Type B pancreatic cell (in vitro differentiated cells): Measurements from ENCODE around the gene RASA4B. TPM values are rescaled to one million over a fixed set of nuclear protein-coding genes. Genes with fewer than 3 reads are reported as not detected.
"Not testable (repeated sequence)": the region's sequence is repeated elsewhere in the genome, so short reads cannot be mapped to it uniquely, and the experiment has no call there.

Experiments used
- DNase-seq: peaks from one replicate; pipeline ENCODE4 v3.0.0; 2021; ENCODE audit warnings: mixed read lengths; ENCODE audit not compliant: unreplicated experiment; ENCODE audit errors: extremely low spot score
- H3K27ac Mint-ChIP-seq: 2 replicates; pipeline ENCODE4 v1.8.0; 2021; ENCODE audit warnings: mild to moderate bottlenecking, mixed read lengths
- H3K27me3 Mint-ChIP-seq: 2 replicates; pipeline ENCODE4 v1.8.0; 2021; ENCODE audit warnings: mixed read lengths
- H3K36me3 Mint-ChIP-seq: 2 replicates; pipeline ENCODE4 v1.8.0; 2021; ENCODE audit warnings: mixed read lengths
- H3K4me1 Mint-ChIP-seq: one replicate; pipeline ENCODE4 v1.8.0; 2021; ENCODE audit warnings: mixed read lengths; ENCODE audit not compliant: unreplicated experiment
- H3K4me3 Mint-ChIP-seq: 2 replicates; pipeline ENCODE4 v1.8.0; 2021; ENCODE audit warnings: mild to moderate bottlenecking, mixed read lengths
- H3K9me3 Mint-ChIP-seq: 2 replicates; pipeline ENCODE4 v1.8.0; 2021; ENCODE audit warnings: mixed read lengths
- total RNA-seq: library from RNA; stranded (reverse); gene quantifications from 2 replicates; pipeline ENCODE4 v1.2.1, GENCODE V29; 2021; ENCODE audit warnings: low replicate concordance
- TF ChIP-seq, protein P1 (sequence below): fragments of 200-600 bp; sonication (generic); conservative IDR thresholded peaks from 2 replicates; pipeline ENCODE4 v1.5.0; 2021; ENCODE audit warnings: antibody characterized with exemption, mild to moderate bottlenecking

RASA4B gene
- total RNA-seq, 1 donor from 2014 or later: 7.1 TPM

DNA sequence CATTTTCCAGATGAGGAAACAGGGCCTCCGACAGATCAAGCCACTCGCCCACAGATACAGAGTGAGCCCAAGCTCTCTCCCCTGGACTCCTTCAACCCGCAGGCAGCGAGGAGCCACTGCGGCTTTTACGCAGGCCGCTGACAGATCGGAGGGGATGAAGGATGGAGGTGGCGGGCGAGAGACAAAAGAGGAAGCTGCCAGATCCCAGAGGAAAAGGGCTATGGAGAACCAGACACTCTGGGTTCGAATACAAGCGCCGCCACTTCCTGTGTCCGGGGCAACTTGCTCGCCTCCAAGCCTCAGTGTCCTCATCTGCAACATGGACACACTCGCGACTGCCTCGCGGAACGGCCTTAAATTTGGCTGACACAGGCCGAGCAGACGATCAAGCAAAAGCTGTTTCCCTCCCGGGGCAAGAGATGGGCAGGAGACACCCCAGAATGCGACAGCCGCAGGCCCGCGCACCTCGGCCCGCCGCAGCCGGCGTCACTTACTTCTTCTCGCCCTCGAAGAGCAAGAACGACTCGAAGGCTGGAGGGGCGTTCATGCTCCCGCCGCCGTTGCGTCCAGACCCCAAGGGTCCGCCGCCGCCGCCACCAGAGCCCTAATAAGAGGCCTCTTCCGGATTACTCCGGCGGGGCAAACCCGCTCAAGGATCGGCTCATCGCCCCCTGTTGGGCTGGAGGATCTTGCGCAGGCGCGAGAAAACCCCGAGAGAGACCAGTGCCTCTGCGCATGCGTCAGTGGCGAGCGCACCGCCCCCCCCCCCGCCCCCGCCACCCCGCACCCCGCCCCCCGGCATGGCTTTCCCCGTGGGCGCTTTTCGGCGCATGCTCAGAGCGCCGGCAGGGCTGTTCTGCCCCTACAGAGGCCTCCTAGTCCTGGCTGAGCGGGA lies 39.0 kb downstream of the RASA4B start, which contains the start of gene POLR2J:
Gene POLR2J (minus strand): TSS at position 609 of the 895 bp plus-strand sequence. CDS start 62 bp downstream, at position 547.
- peak; percentile 83 for DNase-seq
- H3K4me3 Mint-ChIP-seq: peak within 1 kb of the TSS; percentile 88
- H3K27ac Mint-ChIP-seq: not testable (repeated sequence)

DNA sequence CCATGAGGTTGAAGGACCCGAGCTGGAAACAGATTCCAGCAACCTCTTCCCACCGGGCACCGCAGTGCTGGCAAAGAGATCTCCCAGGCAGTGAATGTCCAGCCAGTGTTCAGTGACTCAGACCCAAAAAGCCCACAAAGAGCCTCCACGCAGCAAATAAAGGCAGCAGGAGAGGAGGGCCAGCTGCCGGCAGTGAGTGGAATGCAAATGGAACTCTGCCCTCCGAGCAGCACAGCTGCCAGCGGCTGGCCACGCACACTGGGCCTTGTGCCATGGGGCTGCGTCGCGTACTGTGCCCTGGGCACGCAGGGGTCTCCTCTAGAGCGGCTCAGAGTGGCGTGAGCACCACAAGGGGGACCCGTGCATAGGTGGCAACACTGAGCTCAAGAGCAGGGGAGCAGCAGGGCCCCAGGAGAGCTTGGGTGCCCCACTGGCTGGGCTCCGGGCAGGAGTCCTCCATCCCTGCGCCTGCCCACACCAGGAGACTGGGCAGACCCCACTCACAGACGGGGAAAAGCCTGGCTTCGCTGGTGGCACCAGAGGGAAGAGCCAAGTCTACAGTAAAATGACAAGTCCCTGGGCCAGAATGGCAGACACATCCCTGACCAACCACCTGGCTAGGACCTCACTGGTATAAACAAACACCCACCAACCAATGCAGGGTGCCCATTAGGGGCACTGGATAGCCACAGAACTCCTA lies 42.7 kb downstream of the RASA4B start:
- not testable (repeated sequence) for H3K9me3 Mint-ChIP-seq, H3K4me1 Mint-ChIP-seq, H3K27me3 Mint-ChIP-seq, H3K27ac Mint-ChIP-seq, H3K36me3 Mint-ChIP-seq, H3K4me3 Mint-ChIP-seq
- peak; percentile 27 for DNase-seq

More for the DNA sequence above, 39.0 kb downstream of the RASA4B start, which contains the start of gene POLR2J:
- TF ChIP-seq, protein P1, sequence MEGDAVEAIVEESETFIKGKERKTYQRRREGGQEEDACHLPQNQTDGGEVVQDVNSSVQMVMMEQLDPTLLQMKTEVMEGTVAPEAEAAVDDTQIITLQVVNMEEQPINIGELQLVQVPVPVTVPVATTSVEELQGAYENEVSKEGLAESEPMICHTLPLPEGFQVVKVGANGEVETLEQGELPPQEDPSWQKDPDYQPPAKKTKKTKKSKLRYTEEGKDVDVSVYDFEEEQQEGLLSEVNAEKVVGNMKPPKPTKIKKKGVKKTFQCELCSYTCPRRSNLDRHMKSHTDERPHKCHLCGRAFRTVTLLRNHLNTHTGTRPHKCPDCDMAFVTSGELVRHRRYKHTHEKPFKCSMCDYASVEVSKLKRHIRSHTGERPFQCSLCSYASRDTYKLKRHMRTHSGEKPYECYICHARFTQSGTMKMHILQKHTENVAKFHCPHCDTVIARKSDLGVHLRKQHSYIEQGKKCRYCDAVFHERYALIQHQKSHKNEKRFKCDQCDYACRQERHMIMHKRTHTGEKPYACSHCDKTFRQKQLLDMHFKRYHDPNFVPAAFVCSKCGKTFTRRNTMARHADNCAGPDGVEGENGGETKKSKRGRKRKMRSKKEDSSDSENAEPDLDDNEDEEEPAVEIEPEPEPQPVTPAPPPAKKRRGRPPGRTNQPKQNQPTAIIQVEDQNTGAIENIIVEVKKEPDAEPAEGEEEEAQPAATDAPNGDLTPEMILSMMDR: peak; percentile 48
- H3K4me1 Mint-ChIP-seq, H3K36me3 Mint-ChIP-seq, H3K27me3 Mint-ChIP-seq, H3K9me3 Mint-ChIP-seq: not testable (repeated sequence)

DNA sequence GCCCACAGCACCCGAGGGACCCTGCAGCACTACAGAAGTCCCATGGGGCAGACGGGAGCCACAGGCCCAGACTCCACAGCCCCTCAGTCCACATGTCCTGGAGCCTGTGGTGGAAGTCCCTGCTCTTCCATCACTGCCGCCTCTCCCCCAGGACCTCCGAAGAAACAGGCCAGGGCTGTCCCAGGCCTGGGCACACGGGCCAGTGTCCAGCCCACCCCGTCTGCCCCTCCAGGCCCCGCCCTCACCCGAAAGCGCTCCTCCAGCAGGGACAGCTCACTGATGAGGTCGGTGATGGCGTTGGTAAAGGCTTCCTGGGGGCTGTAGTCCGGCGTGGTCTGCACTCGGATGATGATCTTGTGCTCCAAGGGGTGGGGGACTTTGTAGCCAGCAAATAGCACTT lies 43.5 kb downstream of the RASA4B start:
- H3K36me3 Mint-ChIP-seq, H3K27ac Mint-ChIP-seq, H3K27me3 Mint-ChIP-seq, H3K9me3 Mint-ChIP-seq, H3K4me3 Mint-ChIP-seq, H3K4me1 Mint-ChIP-seq: not testable (repeated sequence)
- DNase-seq: peak; percentile 49

DNA sequence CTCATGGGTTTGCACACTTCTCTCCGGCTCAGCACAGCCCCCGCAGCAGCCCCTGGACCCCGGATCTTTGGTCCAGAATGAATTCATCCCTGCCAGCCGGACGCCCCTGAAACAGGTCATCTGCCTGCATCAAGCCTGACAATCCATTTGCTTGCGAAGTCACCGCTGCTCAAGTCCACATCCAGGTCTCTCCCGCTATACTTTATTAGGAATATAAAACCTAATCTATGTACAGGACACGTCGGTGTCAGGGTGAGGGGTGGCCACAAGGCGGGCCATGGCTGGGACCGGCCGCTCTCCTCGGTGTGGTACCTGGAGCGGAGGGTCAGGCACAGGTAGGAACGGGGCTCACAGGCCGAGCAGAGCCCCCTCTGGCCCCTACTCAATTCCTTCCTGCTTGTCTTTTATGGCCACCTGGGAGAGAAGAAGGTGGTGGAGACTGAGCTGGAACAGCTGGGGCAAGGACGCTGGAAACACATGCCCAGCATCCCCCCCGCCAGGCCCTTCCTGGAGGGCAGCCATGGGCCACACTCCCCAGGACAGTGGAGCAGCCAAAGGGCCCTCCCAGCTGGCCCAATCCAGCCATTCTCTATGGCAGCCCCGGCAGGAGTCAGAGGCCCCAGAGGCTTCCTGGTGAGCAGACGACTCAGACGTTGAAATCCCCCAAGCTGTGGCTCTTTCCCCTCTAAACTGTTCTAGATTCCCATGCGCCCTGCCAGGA lies 44.1 kb downstream of the RASA4B start:
- no peak overlapping the region for H3K27ac Mint-ChIP-seq
- H3K4me3 Mint-ChIP-seq: no peak overlapping the region
- H3K27me3 Mint-ChIP-seq: no peaks in the 10 kb centered on the region
- H3K36me3 Mint-ChIP-seq: no peaks in the 10 kb centered on the region
- DNase-seq: peak; percentile 56
- H3K4me1 Mint-ChIP-seq: no peaks in the 10 kb centered on the region
- TF ChIP-seq, protein P1: no peak
- no peaks in the 10 kb centered on the region for H3K9me3 Mint-ChIP-seq

DNA sequence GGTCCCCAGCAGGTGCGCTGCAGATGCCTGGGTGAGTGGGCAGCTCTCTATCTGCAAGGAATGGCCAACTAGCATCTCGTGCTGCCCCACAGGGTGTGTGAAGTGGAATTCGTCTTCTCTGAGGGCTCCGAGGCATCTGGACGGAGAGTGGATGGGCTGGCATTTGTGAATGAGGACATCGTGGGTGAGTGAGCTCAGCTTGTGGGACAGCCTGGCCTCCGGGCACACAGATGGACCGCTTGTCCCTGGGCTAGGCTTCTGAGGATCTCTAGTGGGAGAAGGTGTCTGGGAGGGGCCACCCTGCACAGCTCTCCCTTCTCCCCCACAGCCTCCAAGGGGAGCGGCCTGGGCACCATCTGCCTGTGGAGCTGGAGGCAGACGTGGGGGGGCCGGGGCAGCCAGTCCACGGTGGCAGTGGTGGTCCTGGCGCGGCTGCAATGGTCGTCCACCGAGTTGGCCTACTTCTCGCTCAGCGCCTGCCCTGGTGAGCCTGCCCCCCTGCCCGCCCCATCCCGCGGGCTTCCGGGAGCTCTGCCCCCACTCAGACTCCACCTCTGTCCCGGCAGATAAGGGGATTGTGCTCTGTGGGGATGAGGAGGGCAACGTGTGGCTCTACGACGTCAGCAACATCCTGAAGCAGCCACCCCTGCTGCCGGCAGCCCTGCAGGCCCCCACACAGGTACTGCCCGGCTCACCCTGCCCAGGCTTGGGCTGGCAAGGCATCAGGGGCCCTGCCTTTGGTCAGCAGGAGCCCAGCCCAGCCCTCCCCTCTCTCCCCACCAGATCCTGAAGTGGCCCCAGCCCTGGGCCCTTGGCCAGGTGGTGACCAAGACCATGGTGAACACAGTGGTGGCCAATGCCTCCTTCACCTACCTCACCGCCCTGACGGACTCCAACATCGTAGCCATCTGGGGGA lies 45.2 kb downstream of the RASA4B start:
- Mint-ChIP-seq H3K36me3 (no peaks in the 10 kb centered on the region), H3K4me3 (no peak overlapping the region), H3K27ac (no peak overlapping the region), H3K27me3 (no peaks in the 10 kb centered on the region), H3K4me1 (no peaks in the 10 kb centered on the region), H3K9me3 (no peaks in the 10 kb centered on the region)
- DNase-seq: peak; percentile 65
- TF ChIP-seq, protein P1: no peak

DNA sequence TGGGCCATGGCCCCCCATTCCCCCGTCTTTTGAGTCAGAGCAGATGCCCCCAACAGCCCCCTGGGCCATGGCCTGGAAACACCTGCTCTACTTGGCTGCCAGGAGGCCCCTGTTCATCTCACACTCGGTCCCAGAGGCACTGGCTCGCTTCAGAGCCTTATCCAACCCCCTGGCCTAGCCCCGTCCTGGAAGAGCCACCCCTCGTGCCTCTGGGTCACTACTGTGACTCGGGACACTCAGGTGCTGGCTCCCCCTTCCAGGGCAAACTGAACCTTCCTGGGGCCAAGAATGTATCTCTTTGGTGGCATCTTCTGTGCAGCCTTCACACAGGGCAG lies 45.8 kb downstream of the RASA4B start:
- Mint-ChIP-seq H3K27me3 (no peaks in the 10 kb centered on the region), H3K4me3 (no peak overlapping the region), H3K4me1 (no peaks in the 10 kb centered on the region), H3K9me3 (no peaks in the 10 kb centered on the region), H3K27ac (no peak overlapping the region), H3K36me3 (no peaks in the 10 kb centered on the region)
- TF ChIP-seq, protein P1: no peak
- peak; percentile 62 for DNase-seq
